ENCODE measurements around the gene NT5DC4.
"Not testable (repeated sequence)": the region's sequence is repeated elsewhere in the genome, so short reads cannot be mapped to it uniquely, and the experiment has no call there.

The NT5DC4 gene

DNA sequence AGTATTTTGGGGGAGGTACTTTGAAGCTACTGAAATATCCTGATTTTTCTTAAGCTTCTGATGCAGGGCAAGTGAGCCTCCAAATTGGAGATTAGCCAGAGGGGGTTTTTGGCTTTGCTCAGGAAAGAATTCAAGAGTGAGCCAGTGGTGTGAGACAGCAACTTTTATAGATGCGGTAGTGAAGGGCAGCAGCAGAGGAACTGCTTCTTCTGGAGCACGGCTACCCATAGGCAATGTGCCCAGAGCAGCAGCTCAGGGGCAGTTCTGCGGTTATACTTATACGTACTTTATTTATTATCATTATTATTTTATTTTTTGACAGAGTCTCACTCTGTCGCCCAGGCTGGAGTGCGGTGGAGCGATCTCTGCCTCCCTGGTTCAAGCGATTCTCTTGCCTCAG, 19.8 kb upstream of the NT5DC4 start:
- no peak for DNase-seq

DNA sequence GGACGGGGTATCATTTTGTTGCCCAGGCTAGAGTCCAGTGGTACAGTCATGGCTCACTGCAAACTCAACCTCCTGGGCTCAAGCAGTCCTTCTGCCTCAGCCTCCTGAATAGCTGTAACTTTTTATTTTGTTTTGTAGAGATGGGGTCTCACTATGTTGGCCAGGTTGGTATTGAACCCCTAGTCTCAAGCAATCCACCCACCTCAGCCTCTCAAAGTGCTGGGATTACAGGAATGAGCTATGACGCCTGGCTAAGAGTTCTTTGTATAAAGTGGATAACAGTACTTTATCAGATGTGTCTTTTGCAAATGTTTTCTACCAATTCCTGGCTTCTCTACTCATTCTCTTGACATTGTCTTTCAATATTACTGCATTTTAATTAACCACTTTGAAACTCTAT, 17.1 kb upstream of the NT5DC4 start:
- no peak for DNase-seq

DNA sequence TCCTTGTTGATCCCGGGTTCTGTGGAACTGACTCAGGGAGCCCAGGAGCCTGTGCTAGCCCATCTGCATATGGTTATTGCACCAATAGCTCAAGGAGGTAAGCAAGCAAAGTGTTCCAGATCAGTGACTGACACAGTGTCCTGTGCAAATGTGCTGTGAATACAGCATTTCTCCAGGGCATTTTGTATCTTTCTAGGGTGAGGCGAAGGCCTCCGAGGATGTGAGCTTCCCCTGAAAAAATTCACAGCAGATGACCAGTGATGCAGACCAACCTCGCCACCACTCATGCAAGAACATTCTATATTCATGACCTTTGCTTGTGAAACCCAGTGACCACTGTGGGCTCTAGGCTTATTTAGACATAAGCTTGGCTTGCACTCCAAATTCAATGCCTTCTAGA, 15.2 kb upstream of the NT5DC4 start:
- DNase-seq, result no peak

- no peak for DNase-seq
Measured at GRCh38 chr2:112706170-112706664, 14.6 kb upstream of the NT5DC4 start.

- DNase-seq, result not testable (repeated sequence)
Measured at GRCh38 chr2:112706947-112707346, 13.9 kb upstream of the NT5DC4 start.

DNA sequence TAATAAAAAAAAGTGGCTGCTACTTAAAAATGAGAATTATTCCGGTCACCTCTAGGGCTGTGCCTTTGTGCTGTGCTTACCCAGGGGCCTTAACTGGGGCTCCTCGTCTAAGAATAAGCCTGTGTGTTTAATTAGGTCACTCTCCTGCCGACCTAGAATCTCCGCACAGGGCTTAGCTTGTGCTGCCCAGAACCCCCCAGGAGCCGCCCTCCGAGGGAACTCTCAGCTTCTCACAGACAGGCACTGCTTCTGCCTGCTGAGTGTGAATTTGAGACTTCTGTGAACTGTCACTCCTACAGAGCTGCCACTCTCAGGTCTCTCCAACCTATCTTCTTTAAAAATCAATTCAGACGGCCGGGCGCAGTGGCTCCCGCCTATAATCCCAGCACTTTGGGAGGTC, 11.9 kb upstream of the NT5DC4 start:
- no peak for DNase-seq

GRCh38 chr2:112709703-112710102, 11.1 kb upstream of the NT5DC4 start:
- DNase-seq, result no peak

GRCh38 chr2:112710956-112711750, 9.7 kb upstream of the NT5DC4 start:
- DNase-seq, result no peak

- no peak for DNase-seq
Measured at GRCh38 chr2:112712465-112712864, 8.4 kb upstream of the NT5DC4 start.

- DNase-seq, result no peak
Measured at GRCh38 chr2:112712903-112713584, 7.8 kb upstream of the NT5DC4 start.

DNA sequence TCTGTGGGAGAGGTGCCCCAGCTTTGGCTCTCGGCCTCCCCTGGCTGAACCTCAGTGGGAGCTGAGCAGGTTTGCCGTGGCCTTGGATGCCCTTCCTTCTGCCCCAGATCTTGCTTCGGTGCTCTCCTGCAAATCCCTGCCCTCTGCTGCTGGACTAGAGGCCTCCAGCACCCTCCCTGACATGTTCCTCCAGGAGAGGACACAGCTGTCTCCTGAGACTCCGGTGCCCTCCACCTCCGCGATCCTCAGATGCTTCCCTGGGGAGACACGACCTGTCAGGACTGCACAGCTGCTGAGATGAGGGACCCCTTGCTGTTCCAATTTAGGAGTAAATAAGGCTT, 7.3 kb upstream of the NT5DC4 start:
- no peak for DNase-seq

- DNase-seq, result no peak
Measured at GRCh38 chr2:112713926-112714325, 6.9 kb upstream of the NT5DC4 start.

GRCh38 chr2:112714331-112714730, 6.5 kb upstream of the NT5DC4 start:
- DNase-seq, result no peak

DNA sequence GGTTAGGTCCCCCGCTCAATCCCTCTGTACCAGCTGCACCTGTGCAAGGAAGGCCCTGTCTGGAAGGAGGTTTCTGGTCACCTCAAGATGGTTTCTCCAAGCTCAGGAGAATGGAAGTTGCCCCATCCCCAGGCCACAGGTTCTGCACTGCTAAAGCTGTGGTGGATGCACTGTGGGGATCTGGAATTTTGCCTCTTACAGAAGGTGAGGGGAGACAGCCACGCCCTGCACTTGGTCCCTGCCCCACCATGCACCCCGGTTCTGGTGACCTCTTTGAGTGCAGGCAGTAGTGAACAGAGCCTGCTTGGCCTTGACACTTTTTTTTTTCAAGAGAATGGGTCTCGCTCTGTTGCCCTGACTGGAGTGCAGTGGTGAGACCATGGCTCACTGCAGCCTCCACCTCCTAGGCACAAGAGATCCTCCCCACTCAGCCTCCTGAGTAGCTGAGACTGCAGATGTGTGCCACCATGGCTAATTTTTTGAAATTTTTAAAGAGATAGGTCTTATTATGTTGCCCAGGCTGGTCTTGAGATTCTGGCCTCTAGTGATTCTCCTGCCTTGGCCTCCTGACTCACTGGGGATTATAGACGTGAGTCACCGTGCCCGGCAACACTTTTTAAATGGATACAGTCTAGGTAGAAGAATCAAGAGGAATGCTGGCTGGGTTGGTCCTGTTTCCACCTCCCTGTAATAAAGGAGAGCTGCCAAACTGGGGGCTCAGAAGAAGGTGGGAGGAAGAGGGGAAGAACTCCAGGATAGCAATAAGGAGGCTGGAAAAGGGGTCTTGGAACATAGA, 5.8 kb upstream of the NT5DC4 start:
- no peak for DNase-seq

GRCh38 chr2:112716094-112716493, 4.7 kb upstream of the NT5DC4 start:
- not testable (repeated sequence) for DNase-seq

DNA sequence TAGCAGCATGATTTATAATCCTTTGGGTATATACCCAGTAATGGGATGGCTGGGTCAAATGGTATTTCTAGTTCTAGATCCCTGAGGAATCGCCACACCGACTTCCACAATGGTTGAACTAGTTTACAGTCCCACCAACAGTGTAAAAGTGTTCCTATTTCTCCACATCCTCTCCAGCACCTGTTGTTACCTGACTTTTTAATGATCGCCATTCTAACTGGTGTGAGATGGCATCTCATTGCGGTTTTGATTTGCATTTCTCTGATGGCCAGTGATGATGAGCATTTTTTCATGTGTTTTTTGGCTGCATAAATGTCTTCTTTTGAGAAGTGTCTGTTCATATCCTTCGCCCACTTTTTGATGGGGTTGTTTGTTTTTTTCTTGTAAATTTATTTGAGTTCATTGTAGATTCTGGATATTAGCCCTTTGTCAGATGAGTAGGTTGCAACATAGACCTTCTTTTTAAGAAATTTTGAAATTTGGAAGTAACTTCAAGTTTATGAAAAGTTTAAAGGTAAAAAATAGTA, 3.9 kb upstream of the NT5DC4 start:
- DNase-seq, result not testable (repeated sequence)

DNA sequence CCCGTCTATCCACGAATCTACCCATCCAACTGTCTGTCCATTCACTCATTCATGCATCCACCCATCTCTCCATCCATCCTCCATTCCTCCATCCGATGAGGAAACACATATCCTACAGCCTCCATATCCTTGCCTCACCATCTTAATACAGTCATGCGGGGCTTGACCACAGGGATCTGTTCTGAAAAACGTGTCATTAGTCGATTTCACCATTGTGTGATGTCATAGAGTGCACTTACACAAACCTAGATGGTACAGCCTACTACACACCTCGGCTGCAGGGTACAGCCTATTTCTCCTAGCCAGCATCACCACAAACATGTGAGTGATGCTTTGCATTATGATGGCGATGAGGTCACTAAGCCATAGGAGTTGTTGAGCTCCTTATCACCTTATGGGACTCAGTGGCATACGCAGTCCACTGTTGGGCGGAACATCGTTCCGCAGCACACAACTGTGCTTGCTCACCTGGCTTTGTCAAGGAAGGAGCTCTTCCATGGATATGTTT, 1.9 kb upstream of the NT5DC4 start:
- DNase-seq, result no peak

GRCh38 chr2:112721819-112722522, 1.2 kb downstream of the NT5DC4 start:
- DNase-seq, result no peak

- no peak for DNase-seq
Measured at GRCh38 chr2:112722816-112723546, 2.2 kb downstream of the NT5DC4 start.

- no peak for DNase-seq
Measured at GRCh38 chr2:112723547-112723940, 2.7 kb downstream of the NT5DC4 start.

GRCh38 chr2:112723995-112724394, 3.2 kb downstream of the NT5DC4 start:
- no peak for DNase-seq
